Osteoblast (primary cell): ENCODE data around the gene TACC2. TPM values are rescaled to one million over a fixed set of nuclear protein-coding genes. Genes with fewer than 3 reads are reported as not detected.

Experiments
- DNase-seq: peaks from one replicate; pipeline ENCODE4 v3.0.0; 2011; ENCODE audit warnings: low spot score, mixed read lengths; ENCODE audit not compliant: insufficient read length; ENCODE audit errors: missing footprints
- H2AFZ ChIP-seq: 2 replicates; pipeline ENCODE4 v1.6.0; 2011; ENCODE audit warnings: mild to moderate bottlenecking, low read length
- H3K27ac ChIP-seq: 2 replicates; pipeline ENCODE4 v1.5.1; 2011; ENCODE audit warnings: mild to moderate bottlenecking, low read depth, low read length, moderate library complexity
- H3K27me3 ChIP-seq: 2 replicates; pipeline ENCODE4 v1.6.0; 2012; ENCODE audit warnings: mild to moderate bottlenecking, control low read depth, inconsistent platforms, low read length, moderate library complexity; ENCODE audit not compliant: insufficient read depth
- H3K36me3 ChIP-seq: 2 replicates; pipeline ENCODE4 v1.5.1; 2011; ENCODE audit warnings: mild to moderate bottlenecking, low read length, control low read depth, moderate library complexity; ENCODE audit not compliant: insufficient read depth
- H3K4me1 ChIP-seq: 2 replicates; pipeline ENCODE4 v1.5.1; 2011; ENCODE audit warnings: mild to moderate bottlenecking, low read length, control low read depth, moderate library complexity; ENCODE audit not compliant: insufficient read depth
- H3K4me2 ChIP-seq: 2 replicates; pipeline ENCODE4 v1.6.0; 2011; ENCODE audit warnings: mild to moderate bottlenecking, low read length; ENCODE audit not compliant: insufficient read depth
- H3K4me3 ChIP-seq: fragments of 200-600 bp; sonication (generic); 3 replicates; pipeline ENCODE4 v1.5.1; 2012; ENCODE audit warnings: mild to moderate bottlenecking, low read length, inconsistent platforms; ENCODE audit not compliant: insufficient read depth
- H3K79me2 ChIP-seq: 2 replicates; pipeline ENCODE4 v1.6.0; 2012; ENCODE audit warnings: mild to moderate bottlenecking, low read length, control low read depth, inconsistent platforms; ENCODE audit not compliant: insufficient read depth
- H3K9me3 ChIP-seq: 2 replicates; pipeline ENCODE4 v1.5.1; 2011; ENCODE audit warnings: low read depth, low read length, control low read depth
- H4K20me1 ChIP-seq: 2 replicates; pipeline ENCODE4 v1.6.0; 2012; ENCODE audit warnings: mild to moderate bottlenecking, low read length, control low read depth; ENCODE audit not compliant: insufficient read depth
- total RNA-seq: library from RNA; depleted of rRNA; stranded (reverse); fragments of >200 nt; gene quantifications from 2 replicates; pipeline ENCODE4 v1.2.3, GENCODE V29; 2012
- TF ChIP-seq, protein P1 (sequence below): IDR thresholded peaks from 2 replicates; pipeline ENCODE4 v1.5.1; 2011; ENCODE audit warnings: mild to moderate bottlenecking, low read depth, low read length, moderate library complexity; ENCODE audit errors: extremely low read depth

The TACC2 gene
- total RNA-seq, 1 donor, result 5.8 TPM

DNA sequence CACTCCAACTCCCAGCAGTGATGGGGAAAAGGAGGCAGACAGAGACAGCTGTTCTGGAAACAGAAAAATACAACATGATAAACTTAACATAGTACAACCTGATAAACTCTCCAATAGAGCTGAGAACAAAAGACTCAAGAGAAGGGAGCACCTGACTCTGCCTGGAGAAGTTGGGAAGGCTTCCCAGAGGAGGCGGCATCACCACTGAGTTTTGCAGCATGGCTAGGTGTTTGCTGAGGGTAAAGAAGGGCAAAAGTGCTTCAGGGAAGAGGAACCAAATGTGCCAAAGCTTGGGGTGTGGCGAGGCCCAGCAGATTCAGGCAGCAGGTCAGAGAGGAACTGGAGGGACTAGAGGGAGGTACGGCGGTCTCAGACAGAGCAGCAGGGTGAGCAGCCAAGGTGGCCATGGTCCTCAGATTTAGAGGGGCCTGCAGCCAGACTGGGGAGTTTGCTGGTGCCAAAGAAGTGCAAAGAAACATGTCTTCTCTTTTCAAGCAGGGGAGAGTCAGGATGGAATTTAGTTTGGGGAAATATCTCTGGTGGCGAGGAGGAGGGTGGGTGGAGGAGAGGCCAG lies 162.2 kb downstream of the TACC2 start:
- no peaks in the 10 kb centered on the region for H3K9me3 ChIP-seq
- H2AFZ ChIP-seq, result no peak overlapping the region
- peak; percentile 1 for DNase-seq
- H4K20me1 ChIP-seq, result peaks cover 6% of the 10 kb centered on the region
- H3K79me2 ChIP-seq, result no peaks in the 10 kb centered on the region
- no peak overlapping the region for H3K27ac ChIP-seq
- no peak overlapping the region for H3K4me2 ChIP-seq
- H3K36me3 ChIP-seq, result no peaks in the 10 kb centered on the region
- peaks cover 30% of the 10 kb centered on the region for H3K4me1 ChIP-seq
- TF ChIP-seq, protein P1, sequence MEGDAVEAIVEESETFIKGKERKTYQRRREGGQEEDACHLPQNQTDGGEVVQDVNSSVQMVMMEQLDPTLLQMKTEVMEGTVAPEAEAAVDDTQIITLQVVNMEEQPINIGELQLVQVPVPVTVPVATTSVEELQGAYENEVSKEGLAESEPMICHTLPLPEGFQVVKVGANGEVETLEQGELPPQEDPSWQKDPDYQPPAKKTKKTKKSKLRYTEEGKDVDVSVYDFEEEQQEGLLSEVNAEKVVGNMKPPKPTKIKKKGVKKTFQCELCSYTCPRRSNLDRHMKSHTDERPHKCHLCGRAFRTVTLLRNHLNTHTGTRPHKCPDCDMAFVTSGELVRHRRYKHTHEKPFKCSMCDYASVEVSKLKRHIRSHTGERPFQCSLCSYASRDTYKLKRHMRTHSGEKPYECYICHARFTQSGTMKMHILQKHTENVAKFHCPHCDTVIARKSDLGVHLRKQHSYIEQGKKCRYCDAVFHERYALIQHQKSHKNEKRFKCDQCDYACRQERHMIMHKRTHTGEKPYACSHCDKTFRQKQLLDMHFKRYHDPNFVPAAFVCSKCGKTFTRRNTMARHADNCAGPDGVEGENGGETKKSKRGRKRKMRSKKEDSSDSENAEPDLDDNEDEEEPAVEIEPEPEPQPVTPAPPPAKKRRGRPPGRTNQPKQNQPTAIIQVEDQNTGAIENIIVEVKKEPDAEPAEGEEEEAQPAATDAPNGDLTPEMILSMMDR, result no peak
- H3K4me3 ChIP-seq, result no peak overlapping the region
- no peaks in the 10 kb centered on the region for H3K27me3 ChIP-seq

DNA sequence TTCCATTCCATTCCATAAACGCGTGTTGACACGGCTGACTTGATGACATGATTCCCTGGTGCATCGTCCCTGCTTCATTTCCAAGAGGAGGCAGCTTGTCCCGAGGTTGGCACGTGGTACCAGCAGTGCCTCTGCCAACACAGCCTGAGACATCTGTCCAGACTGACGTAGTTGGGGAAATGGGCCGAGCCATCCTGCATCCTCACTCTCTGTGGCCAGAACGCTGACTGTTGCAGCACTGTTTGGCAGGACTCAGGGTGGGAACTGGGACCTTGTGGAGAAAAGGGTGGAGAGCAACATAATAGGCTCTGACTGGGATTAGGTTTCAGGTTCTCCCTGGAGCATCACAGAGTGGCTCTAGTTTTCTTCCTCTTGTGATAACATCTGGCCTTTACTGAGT lies 163.6 kb downstream of the TACC2 start:
- Histone ChIP-seq H3K79me2 (no peaks in the 10 kb centered on the region), H3K4me2 (peak overlapping the region; percentile 4), H3K27ac (peak overlapping the region; percentile 55), H3K27me3 (no peaks in the 10 kb centered on the region), H3K9me3 (no peaks in the 10 kb centered on the region), H3K4me3 (no peak overlapping the region), H4K20me1 (peaks cover 6% of the 10 kb centered on the region), H2AFZ (no peak overlapping the region), H3K4me1 (peaks cover 30% of the 10 kb centered on the region), H3K36me3 (no peaks in the 10 kb centered on the region)
- peak; percentile 98 for DNase-seq
- TF ChIP-seq, protein P1, result no peak

DNA sequence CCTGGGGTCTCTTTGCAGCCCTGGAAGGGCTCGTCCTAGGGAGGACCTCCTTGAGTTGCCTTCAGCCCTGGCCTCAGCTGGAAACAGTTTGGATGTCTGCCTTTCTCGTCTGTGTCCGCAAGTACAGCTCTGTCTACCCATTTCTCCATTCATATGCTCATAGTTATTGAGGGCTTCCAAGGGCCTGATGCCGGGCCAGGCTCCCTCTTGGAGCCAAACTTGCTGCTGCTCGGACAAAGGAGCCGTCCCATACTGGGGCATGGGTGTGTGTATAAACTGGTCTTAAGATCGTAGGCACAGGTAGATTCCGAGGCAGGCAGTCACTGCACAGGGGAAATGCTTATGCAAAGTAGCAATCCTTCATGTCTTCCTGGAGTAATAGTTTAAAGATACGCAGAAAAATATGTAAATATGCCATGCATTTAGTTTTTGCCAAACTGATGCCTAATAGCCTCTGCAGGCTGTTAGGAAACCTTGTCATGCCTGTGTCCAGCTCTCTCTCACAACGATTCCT lies 165.1 kb downstream of the TACC2 start:
- Histone ChIP-seq H3K4me2 (peak overlapping the region; percentile 87), H3K36me3 (no peaks in the 10 kb centered on the region), H3K79me2 (no peaks in the 10 kb centered on the region), H3K27ac (peak overlapping the region; percentile 91), H3K4me3 (no peak overlapping the region), H2AFZ (no peak overlapping the region), H3K4me1 (peaks cover 22% of the 10 kb centered on the region), H3K27me3 (no peaks in the 10 kb centered on the region), H3K9me3 (no peaks in the 10 kb centered on the region), H4K20me1 (peaks cover 6% of the 10 kb centered on the region)
- TF ChIP-seq, protein P1, result no peak
- peak; percentile 65 for DNase-seq

DNA sequence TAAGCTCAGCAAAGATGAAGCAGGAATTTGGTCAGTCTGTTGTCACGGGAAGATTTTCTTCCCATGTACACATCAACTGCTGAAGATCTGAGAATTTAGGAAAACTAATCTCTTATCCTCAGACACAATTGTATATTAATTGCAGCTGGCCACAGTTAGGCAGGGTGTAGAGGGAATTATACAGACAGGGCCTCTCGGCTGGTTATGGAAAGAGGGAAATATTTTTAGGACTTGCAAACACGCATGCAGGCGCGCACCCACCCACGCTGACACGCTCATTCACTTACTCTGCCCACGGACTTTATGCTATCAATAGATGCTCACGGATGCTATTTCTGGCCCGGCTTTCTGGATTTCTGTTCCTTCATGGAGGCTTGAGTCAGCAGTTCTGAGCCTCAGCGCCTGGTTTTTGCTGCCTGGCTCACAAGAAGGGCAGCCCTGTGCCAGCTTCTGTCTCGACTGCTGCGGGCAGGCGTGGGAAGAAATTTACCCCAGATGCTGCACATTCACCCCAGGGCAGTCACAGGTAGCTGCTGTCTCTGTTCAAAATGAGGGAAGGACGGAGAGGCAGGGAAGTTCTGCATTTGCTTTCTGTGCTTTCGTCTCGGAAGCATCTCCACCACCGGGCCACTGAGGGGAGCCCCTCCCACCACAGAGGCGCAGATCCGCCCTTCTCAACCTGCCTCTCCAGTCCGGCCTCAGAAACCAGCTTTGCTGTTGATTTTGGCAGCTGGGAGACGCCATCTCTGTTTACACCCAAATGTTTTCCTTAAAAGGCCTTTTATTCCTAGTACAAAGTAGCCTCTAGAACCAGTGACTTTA lies 165.8 kb downstream of the TACC2 start:
- Histone ChIP-seq H4K20me1 (peaks cover 6% of the 10 kb centered on the region), H3K4me2 (peak overlapping the region; percentile 87), H3K4me1 (peaks cover 20% of the 10 kb centered on the region), H3K36me3 (no peaks in the 10 kb centered on the region), H3K9me3 (no peaks in the 10 kb centered on the region), H2AFZ (peak overlapping the region; percentile 91), H3K79me2 (no peaks in the 10 kb centered on the region), H3K27me3 (no peaks in the 10 kb centered on the region), H3K27ac (peak overlapping the region; percentile 91), H3K4me3 (peak overlapping the region; percentile 68)
- peak; percentile 93 for DNase-seq
- TF ChIP-seq, protein P1, result no peak
